ENCODE results near the gene TGFB1I1.

The TGFB1I1 gene

GRCh38 chr16:31484491-31485171, 12.7 kb downstream of the TGFB1I1 start:
- Histone ChIP-seq H2AFZ (ENCODE audit: low read length) (no peak overlapping the region), H3K27ac (ENCODE audit: low read depth, low read length, poor library complexity, severe bottlenecking) (no peak overlapping the region), H3F3A (ENCODE audit: insufficient read depth, low read length) (no peaks in the 10 kb centered on the region), H3K4me3 (ENCODE audit: low read depth, low read length, poor library complexity, severe bottlenecking) (no peak overlapping the region), H4K20me1 (ENCODE audit: insufficient read depth, low read length) (no peaks in the 10 kb centered on the region), H3K27me3 (ENCODE audit: insufficient read depth, low read length) (peaks cover 11% of the 10 kb centered on the region), H3K4me2 (ENCODE audit: low read length) (no peak overlapping the region), H3K9ac (ENCODE audit: low read length) (no peak overlapping the region), H3K79me2 (ENCODE audit: insufficient read depth, low read length) (no peaks in the 10 kb centered on the region), H3K36me3 (ENCODE audit: insufficient read depth, low read length) (no peaks in the 10 kb centered on the region), H3K9me2 (ENCODE audit: low read depth, low read length) (no peaks in the 10 kb centered on the region), H3K9me3 (ENCODE audit: low read length) (no peaks in the 10 kb centered on the region), H3K4me1 (ENCODE audit: insufficient read depth, low read length, severe bottlenecking) (peaks cover 11% of the 10 kb centered on the region)
- TF ChIP-seq EZH2 (IDR thresholded peaks at IDR 0.05; ENCODE audit: borderline replicate concordance, low read length) (no peak), CTCF (IDR thresholded peaks at IDR 0.05; ENCODE audit: low read length) (no peak)

GRCh38 chr16:31485571-31485970, 13.6 kb downstream of the TGFB1I1 start:
- H3K9me3 ChIP-seq (ENCODE audit: low read length): no peaks in the 10 kb centered on the region
- H3K4me1 ChIP-seq (ENCODE audit: insufficient read depth, low read length, severe bottlenecking): peaks cover 11% of the 10 kb centered on the region
- H3K27me3 ChIP-seq (ENCODE audit: insufficient read depth, low read length): peaks cover 11% of the 10 kb centered on the region
- no peak overlapping the region for H3K9ac ChIP-seq (ENCODE audit: low read length)
- H4K20me1 ChIP-seq (ENCODE audit: insufficient read depth, low read length): no peaks in the 10 kb centered on the region
- no peak overlapping the region for H3K4me2 ChIP-seq (ENCODE audit: low read length)
- no peak overlapping the region for H3K4me3 ChIP-seq (ENCODE audit: low read depth, low read length, poor library complexity, severe bottlenecking)
- TF ChIP-seq CTCF (IDR thresholded peaks at IDR 0.05; ENCODE audit: low read length) (no peak), EZH2 (IDR thresholded peaks at IDR 0.05; ENCODE audit: borderline replicate concordance, low read length) (no peak)
- H3K36me3 ChIP-seq (ENCODE audit: insufficient read depth, low read length): no peaks in the 10 kb centered on the region
- H3K27ac ChIP-seq (ENCODE audit: low read depth, low read length, poor library complexity, severe bottlenecking): no peak overlapping the region
- no peaks in the 10 kb centered on the region for H3K79me2 ChIP-seq (ENCODE audit: insufficient read depth, low read length)
- no peaks in the 10 kb centered on the region for H3K9me2 ChIP-seq (ENCODE audit: low read depth, low read length)
- no peak overlapping the region for H2AFZ ChIP-seq (ENCODE audit: low read length)
- no peaks in the 10 kb centered on the region for H3F3A ChIP-seq (ENCODE audit: insufficient read depth, low read length)

GRCh38 chr16:31486045-31486444, 14.1 kb downstream of the TGFB1I1 start:
- H3K9me3 ChIP-seq (ENCODE audit: low read length): no peaks in the 10 kb centered on the region
- TF ChIP-seq EZH2 (IDR thresholded peaks at IDR 0.05; ENCODE audit: borderline replicate concordance, low read length) (no peak), CTCF (IDR thresholded peaks at IDR 0.05; ENCODE audit: low read length) (no peak)
- no peaks in the 10 kb centered on the region for H3K79me2 ChIP-seq (ENCODE audit: insufficient read depth, low read length)
- peaks cover 11% of the 10 kb centered on the region for H3K4me1 ChIP-seq (ENCODE audit: insufficient read depth, low read length, severe bottlenecking)
- H3K9me2 ChIP-seq (ENCODE audit: low read depth, low read length): no peaks in the 10 kb centered on the region
- no peak overlapping the region for H3K4me3 ChIP-seq (ENCODE audit: low read depth, low read length, poor library complexity, severe bottlenecking)
- peaks cover 11% of the 10 kb centered on the region; the same call in 1 of the 2 replicates for H3K27me3 ChIP-seq (ENCODE audit: insufficient read depth, low read length)
- H3K36me3 ChIP-seq (ENCODE audit: insufficient read depth, low read length): no peaks in the 10 kb centered on the region
- H4K20me1 ChIP-seq (ENCODE audit: insufficient read depth, low read length): no peaks in the 10 kb centered on the region
- H3K4me2 ChIP-seq (ENCODE audit: low read length): no peak overlapping the region
- no peak overlapping the region for H2AFZ ChIP-seq (ENCODE audit: low read length)
- no peak overlapping the region for H3K9ac ChIP-seq (ENCODE audit: low read length)
- no peak overlapping the region for H3K27ac ChIP-seq (ENCODE audit: low read depth, low read length, poor library complexity, severe bottlenecking)
- H3F3A ChIP-seq (ENCODE audit: insufficient read depth, low read length): no peaks in the 10 kb centered on the region

All from OCI-LY1 (cell line).